ENCODE results near the gene PHLDB3.
"Not testable (repeated sequence)": the region's sequence is repeated elsewhere in the genome, so short reads cannot be mapped to it uniquely, and the experiment has no call there.

PHLDB3 gene

DNA sequence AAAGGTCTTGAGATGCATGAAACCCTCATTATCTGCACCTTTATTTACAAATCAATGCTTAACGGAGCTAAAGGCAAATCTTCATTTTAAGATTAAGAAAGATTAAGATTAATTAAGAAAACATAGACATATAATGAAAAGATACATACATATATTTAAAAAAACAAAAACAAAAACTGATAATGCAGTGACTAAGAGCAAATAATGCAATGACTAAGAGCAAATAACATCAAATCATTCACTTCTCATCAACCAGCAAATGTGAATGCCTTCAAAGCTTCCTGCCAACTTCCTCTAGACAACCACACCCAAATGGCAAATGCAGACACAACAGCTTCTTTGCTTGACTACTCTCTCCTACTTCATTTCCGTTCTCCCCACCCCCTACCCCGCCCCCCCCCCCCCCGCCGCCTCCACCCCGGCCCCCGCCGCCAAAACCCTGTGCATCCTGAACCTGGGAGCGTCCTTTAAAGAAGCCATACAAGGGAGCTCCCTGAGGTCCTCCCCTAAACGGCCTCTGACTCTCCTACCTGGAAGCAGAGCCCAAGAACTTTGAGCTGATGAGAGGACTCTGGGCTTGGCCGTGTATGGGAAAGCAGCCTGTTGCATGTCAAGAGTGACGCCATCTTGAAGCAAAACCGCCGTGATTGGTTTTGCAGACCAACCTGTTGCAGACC, 65.4 kb downstream of the PHLDB3 start:
- DNase-seq = no peak

DNA sequence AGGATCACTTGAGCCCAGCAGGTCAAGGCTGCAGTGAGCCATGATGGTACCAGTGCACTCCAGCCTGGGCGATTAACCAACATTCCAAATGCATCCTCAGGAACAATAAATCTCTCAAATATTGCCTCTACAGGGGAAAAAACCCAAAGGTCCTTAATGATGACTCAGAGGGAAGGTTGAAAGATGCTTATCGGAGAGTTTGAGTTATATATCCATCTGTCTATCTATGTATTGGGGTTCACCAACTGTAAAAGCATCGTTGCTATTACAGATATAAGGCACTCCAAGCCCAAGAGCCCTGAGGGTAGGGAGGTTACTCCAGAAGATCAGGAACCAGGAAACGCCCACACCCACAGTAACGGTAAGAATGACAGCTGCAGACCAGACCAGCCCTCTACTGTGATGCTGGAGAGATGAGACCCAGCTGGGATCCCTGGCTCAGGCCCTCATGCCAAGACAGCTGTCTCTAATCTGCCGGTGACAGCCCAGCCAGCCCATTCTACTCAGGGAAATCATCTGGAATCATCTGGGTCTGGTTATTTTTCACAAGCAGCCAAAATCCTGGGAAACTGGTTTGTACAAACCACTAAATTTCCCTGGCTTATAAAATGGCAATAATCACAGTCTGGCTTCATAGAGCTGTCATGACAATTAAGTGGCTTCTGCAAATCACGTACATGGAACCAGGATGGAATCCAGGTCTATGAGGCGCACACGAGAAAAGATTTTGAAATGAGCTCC, 66.1 kb downstream of the PHLDB3 start:
- DNase-seq = no peak

DNA sequence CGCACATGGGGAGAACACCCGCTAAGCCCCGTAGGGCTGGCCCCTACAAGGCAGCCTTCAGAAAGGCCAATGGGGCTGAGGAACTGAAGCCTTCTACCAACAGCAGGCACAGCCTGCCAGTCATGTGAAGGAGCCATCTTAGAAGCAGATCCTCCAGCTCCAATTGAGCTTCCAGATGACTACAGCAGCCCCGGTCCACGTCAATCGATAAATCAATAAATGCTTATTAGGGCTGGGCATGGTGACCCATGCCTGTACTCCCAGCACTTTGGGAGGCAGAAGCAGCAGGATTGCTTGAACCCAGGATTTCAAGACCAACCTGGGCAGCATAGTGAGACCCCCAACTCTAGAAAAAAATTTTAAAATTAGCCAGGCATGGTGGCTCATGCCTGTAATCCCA, 66.8 kb downstream of the PHLDB3 start:
- no peak for DNase-seq

DNA sequence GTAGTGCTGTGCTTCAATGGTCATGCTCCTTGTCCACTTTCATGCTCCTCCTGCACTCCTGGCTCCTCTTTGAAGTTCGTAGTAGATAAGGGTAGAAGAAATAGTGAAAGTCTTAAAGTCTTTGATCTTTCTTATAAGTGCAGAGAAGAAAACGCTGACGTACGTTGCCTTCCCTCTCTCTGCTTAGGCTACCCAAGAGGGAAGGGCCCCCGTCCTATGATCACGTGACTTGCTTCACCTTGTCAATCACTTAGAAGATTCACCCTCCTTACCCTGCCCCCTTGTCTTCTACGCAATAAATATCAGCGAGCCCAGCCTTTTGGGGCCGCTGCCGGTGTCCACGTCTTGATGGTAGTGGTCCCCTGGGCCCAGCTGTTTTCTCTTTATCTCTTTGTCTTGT, 67.3 kb downstream of the PHLDB3 start:
- not testable (repeated sequence) for DNase-seq

DNA sequence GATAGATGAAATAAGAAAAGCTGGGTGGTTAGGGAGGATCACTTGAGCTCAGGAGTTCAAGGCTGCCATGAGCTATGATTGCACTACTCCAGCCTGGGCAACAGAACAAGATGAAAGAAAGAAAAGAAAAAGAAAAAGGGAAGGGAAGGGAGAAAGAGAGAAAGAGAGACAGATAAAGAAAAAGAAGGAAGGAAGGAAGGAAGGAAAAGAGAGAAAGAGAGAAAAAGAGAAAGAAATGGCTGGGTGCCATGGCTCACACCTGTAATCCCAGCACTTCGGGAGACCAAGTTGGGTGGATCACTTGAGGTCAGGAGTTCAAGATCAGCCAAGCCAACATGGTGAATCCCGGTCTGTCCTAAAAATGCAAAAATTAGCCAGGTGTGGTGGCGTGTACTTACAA, 68.8 kb downstream of the PHLDB3 start:
- DNase-seq = no peak

DNA sequence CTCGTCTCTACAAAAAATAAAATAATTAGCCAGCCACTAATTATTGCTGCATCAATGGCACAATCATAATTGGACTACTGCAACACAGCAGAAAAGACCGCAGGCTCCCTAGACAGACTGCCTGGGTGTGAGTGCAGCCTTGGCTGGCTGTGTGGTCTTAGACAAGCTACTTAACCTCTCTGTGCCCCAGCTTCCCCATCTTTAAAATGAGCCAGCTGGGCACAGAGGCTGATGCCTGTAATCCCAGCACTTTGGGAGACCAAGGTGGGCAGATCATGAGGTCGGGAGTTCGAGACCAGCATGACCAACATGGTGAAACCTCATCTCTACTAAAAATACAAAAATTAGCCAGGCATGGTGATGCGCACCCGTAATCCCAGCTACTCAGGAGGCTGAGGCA, 70.9 kb downstream of the PHLDB3 start:
- DNase-seq = no peak

DNA sequence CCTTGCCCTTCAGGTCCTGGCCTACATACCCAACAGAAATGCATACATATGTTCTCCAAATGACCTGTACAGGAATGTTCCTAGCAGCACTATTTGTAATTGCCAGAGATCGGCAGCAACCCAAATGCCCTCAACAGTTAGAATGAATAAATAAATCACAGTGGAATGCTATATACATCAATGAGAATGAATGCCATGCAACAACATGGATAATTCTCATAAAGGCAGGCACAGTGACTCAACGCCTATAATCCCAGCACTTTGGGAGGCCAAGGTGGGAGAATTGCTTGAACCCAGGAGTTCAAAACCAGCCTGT, 71.2 kb downstream of the PHLDB3 start:
- no peak for DNase-seq

DNA sequence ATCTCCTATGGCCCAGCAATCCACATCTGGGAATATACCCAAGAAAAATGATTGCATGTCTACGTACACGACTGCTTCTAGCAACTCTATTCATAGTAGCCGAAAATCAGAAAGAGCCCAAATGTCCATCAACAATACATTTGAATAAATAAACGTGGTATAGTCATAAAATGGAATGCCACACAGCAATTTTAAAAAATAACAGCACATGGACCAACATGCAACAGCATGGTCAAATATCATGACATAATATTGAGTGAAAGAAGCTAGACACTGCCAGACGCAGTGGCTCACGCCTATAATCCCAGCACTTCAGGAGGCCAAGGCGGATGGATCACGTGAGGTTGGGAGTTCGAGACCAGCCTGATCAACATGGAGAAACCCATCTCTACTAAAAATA, 73.6 kb downstream of the PHLDB3 start:
- DNase-seq = no peak

DNA sequence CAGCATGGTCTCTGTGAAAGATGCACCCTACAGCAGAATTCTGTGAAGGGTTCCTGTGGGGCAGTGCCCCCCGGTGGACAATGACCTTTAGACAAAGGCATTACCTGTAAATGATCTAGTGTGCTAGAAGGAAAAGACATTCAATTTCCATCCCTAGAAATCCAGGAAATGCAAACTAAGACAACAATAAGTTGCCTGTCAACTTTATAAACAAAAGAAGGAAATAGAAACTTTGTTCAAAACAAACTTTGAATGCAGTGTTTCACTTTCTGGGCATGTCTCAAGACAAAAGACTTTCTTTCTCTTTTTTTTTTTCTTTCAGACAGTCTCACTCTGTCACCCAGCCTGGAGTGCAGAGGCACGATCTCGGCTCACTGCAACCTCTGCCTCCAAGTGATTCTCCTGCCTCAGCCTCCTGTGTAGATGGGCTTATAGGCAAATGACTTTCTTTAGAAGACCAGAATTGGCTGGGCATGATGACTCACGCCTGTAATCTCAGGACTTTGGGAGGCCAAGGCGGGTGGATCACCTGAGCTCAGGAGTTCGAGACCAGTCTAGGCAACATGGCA, 74.3 kb downstream of the PHLDB3 start:
- no peak for DNase-seq

DNA sequence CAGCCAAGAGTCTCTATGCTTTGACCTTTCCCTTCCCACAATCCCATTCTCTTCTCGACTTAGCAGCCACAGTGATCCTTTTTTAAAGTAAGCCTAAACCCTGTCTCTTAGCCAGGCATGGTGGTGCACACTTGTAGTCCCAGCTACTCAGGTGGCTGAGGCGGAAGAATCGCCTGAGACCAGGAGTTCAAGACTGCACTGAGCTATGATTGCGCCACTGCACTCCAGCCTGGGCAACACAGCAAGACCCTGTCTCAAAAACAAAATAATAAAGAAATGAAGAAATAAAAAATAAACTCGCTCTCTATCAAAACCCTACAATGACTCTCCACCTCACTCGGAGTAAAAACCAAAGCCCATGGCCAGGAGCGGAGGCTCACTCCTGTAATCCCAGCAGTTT, 75.2 kb downstream of the PHLDB3 start:
- DNase-seq = no peak

DNA sequence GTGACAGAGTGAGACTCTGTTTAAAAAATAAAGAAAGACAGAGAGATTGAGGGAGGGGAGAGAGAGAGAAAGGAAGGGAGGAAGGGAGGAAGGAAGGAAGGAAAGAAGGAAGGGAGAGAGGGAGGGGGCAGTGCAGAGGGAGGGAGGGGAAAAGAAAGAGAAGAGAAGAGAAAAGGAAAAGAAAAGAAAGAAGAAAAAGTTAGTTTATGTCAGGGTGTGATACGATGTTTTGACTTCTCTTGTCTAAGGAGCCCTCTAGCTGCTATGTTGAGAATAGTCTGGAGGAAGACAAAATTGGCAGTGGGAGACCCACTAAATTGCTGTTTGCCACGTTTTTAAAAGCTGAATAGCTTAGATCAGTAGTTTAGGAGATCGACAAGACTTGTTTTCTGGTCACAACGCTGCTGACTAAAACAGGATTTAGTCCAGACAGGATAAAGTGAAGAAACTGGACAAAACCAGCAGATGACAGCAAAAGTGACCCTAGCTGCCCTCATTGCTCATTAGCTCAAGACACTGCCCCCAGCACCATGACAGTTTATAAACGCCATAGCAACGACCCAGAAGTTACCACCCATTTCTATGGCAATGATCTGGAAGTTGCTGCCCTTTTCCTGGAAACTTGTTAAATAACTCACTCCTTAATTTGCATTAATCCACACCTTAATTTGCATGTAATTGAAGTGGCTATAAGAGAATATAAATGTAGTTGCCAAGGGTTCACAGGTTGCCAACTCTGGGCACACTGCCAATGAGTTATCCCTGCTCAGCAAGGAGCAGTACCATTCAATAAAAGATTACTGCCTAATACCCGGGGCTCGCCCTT, 78.8 kb downstream of the PHLDB3 start:
- peak; percentile 12 for DNase-seq

Data from retina (tissue), 1 donor.